Measurements from ENCODE around the gene PTTG2. TPM values are rescaled to one million over a fixed set of nuclear protein-coding genes. Genes with fewer than 3 reads are reported as not detected.

Gene PTTG2
- total and polyA plus RNA-seq, 9 donors: 0.13 to 2.3 (median 0.56) TPM; not detected in 1

DNA sequence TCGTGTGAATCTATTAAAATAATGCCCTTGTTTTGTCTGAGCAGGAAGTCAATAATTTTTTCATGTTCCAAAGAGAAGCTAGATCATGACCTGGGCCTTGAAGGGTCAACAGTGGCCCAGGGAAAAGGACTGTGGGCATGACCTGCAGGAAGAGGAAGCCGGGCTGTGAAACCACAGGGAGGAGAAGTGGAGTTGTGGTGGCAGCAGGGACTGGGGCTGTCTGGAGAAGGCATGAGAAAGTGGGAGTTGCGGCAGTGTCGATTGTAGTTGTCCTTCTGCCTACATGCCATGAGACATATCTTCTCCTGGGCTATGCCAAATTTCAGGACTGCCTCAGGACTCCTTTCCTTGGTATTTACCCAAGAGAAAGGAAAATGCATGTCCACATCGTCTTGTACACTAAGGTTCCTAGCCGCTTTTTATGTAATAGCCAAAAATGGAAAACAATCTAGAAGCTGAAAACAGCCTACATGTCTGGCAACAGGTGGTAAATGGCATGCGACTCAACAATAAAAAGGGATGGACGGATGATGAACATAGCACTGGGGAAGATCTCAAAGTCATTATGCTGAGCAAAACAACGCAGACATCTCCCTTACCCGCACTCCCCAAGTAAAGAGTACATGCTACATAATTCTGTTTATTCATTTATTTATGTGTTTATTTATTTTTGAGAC is 13.6 kb upstream of the PTTG2 start:
- H3K36me3 ChIP-seq: no peaks in the 10 kb centered on the region
- H3K4me1 ChIP-seq (ENCODE audit: insufficient read depth): no peaks in the 10 kb centered on the region
- H3K9me3 ChIP-seq: no peaks in the 10 kb centered on the region
- intact Hi-C loops (cut with DNase I): no loop called here
- no peaks in the 10 kb centered on the region for H3K27me3 ChIP-seq
- H3K27ac ChIP-seq: no peak overlapping the region
- WGBS, 3 donors: 74 to 78% (median 75%) methylated on average over 10 of the region's 10 CpGs
- TF ChIP-seq POLR2A (IDR thresholded peaks at IDR 0.05) (no peak), EP300 (IDR thresholded peaks at IDR 0.05) (no peak)
- TF ChIP-seq, protein P1, sequence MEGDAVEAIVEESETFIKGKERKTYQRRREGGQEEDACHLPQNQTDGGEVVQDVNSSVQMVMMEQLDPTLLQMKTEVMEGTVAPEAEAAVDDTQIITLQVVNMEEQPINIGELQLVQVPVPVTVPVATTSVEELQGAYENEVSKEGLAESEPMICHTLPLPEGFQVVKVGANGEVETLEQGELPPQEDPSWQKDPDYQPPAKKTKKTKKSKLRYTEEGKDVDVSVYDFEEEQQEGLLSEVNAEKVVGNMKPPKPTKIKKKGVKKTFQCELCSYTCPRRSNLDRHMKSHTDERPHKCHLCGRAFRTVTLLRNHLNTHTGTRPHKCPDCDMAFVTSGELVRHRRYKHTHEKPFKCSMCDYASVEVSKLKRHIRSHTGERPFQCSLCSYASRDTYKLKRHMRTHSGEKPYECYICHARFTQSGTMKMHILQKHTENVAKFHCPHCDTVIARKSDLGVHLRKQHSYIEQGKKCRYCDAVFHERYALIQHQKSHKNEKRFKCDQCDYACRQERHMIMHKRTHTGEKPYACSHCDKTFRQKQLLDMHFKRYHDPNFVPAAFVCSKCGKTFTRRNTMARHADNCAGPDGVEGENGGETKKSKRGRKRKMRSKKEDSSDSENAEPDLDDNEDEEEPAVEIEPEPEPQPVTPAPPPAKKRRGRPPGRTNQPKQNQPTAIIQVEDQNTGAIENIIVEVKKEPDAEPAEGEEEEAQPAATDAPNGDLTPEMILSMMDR (IDR thresholded peaks at IDR 0.05): no peak
- DNase-seq: no peak
- H3K4me3 ChIP-seq: no peak overlapping the region

DNA sequence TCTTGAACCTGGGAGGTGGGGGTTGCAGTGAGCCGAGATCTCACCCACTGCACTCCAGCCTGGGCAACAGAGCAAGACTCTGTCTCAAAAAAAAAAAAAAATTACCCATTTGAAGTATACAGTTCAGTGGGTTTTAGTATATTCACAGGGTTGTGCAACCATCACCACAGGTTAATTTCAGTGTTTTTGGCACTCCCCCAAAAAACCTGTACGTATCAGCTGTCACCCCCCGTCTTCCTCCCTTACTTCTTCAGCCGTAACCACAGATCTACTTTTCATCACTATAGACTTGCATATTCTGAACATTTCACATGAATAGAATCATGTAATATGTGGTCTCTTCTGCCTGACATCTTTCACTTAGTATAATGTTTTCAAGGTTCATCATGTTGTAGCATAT is 11.7 kb upstream of the PTTG2 start:
- no peaks in the 10 kb centered on the region for H3K9me3 ChIP-seq
- TF ChIP-seq POLR2A (IDR thresholded peaks at IDR 0.05) (no peak), EP300 (IDR thresholded peaks at IDR 0.05) (no peak)
- TF ChIP-seq, protein P1 (IDR thresholded peaks at IDR 0.05): no peak
- intact Hi-C loops (cut with DNase I): no loop called here
- H3K36me3 ChIP-seq: no peaks in the 10 kb centered on the region
- H3K27me3 ChIP-seq: no peaks in the 10 kb centered on the region
- no peak overlapping the region for H3K4me3 ChIP-seq
- H3K27ac ChIP-seq: no peak overlapping the region
- WGBS, 3 donors: 81 to 92% (median 86%) methylated on average over 4 of the region's 4 CpGs
- H3K4me1 ChIP-seq (ENCODE audit: insufficient read depth): no peaks in the 10 kb centered on the region
- no peak for DNase-seq

DNA sequence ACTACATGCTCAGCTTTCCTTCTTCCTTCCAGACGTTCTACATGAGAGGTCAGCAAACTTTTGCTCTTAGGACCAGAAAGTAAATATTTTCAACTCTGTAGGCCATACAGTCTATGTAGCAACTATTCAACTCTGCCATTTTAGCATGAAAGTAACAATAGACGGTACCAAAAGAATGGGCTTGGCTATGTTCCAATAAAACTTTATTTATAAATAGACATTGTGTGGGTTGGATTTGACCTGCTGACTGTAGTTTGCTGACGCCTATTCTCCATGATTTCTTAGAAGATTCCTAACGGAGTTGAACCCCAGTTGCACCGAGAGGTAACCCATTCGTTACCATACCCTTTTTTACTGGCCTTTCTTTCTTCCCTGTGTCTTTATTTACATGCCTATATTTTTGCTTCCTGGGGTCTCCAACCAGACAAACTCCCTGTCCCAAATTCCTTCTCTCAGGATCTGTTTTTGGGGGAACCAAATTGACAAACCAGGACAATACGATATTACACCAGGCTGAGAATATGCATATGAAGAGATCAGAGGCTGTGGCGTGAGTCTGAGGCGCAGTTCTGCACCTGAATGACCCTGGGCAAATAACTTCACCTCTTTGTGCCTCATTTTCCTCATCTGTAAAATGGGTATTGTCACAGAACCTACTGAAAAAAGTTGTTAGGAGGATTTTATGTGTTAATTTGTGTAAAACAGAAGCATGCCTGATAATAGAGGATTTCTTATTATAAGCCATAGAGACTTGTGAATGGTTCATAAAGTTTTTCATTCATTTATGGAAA is 10.4 kb upstream of the PTTG2 start:
- H3K4me1 ChIP-seq (ENCODE audit: insufficient read depth): no peaks in the 10 kb centered on the region
- H3K27me3 ChIP-seq: no peaks in the 10 kb centered on the region
- no peaks in the 10 kb centered on the region for H3K9me3 ChIP-seq
- intact Hi-C loops (cut with DNase I): no loop called here
- no peaks in the 10 kb centered on the region for H3K36me3 ChIP-seq
- no peak overlapping the region for H3K4me3 ChIP-seq
- TF ChIP-seq EP300 (IDR thresholded peaks at IDR 0.05) (no peak), POLR2A (IDR thresholded peaks at IDR 0.05) (no peak)
- TF ChIP-seq, protein P1 (IDR thresholded peaks at IDR 0.05): no peak
- DNase-seq: no peak
- no peak overlapping the region for H3K27ac ChIP-seq
- WGBS, 3 donors: 73 to 76% (median 75%) methylated on average over 9 of the region's 9 CpGs

DNA sequence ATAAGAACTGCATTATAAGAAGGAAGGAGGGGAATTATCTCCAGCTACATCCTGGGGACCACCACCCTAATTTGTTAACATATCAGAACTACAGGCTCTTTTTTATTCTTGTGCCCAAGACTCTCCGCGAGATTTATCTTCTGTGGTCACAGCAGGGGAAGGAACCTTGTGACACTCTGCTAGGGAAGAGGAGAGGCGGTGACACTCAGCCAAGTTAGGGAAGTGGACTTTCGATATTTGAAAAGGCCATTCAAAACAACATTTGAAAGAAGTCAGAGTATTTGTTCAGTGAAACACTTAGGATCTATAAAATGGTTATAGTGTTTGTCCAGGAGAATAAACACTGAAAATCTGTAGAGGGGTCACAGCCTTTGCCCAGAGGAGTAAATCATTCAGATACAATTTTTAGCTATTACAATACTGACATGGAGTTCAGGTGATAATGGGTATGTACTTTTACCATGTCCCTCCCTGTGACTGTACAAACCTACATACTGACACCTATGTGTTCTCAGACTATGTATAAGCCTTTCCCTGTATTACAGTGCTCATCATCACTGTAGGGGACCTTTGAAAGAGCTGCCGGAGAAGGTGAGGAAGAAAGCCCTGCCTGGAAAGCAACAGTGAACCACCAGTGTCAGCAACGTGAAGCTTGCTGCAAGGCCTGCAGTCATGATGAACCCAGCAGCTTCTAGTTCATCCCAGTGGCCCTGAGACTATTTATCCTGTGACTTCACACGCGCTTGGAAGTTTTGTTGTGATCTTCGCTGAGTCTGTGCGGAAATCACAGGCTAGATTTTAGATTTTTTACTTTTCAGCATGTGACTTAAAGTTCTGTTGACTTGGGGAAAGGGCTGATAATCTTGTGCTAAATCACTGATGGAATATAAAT is 8.5 kb upstream of the PTTG2 start:
- Histone ChIP-seq H3K27ac (no peak overlapping the region), H3K36me3 (no peaks in the 10 kb centered on the region), H3K4me1 (ENCODE audit: insufficient read depth) (no peaks in the 10 kb centered on the region), H3K4me3 (no peak overlapping the region), H3K9me3 (no peaks in the 10 kb centered on the region), H3K27me3 (no peaks in the 10 kb centered on the region)
- WGBS, 3 donors: 91 to 95% (median 92%) methylated on average over 10 of the region's 10 CpGs
- DNase-seq: no peak
- intact Hi-C loops (cut with DNase I): no loop called here
- TF ChIP-seq EP300 (IDR thresholded peaks at IDR 0.05) (no peak), POLR2A (IDR thresholded peaks at IDR 0.05) (no peak)
- TF ChIP-seq, protein P1 (IDR thresholded peaks at IDR 0.05): no peak
